ELF-1 (cell line): ENCODE data around the gene UTF1.
A peak's percentile ranks its signal among the peaks of the same experiment; 100 is the strongest.

Experiments used
- DNase-seq: peaks from one replicate; pipeline ENCODE4 v3.0.0-alpha.2; 2016; ENCODE audit warnings: low read depth, low spot score

Gene UTF1

GRCh38 chr10:133247681-133248333 is 17.8 kb downstream of the UTF1 start:
- no peak for DNase-seq

- no peak for DNase-seq
Observed at GRCh38 chr10:133248334-133248715, 18.3 kb downstream of the UTF1 start.

- DNase-seq: no peak
Observed at GRCh38 chr10:133249094-133249780, 19.2 kb downstream of the UTF1 start.

- DNase-seq: no peak
Observed at GRCh38 chr10:133249975-133250754, 20.1 kb downstream of the UTF1 start.

GRCh38 chr10:133251388-133252222 is 21.6 kb downstream of the UTF1 start:
- no peak for DNase-seq

- no peak for DNase-seq
Observed at GRCh38 chr10:133252223-133252552, 22.2 kb downstream of the UTF1 start.

- no peak for DNase-seq
Observed at GRCh38 chr10:133253361-133253955, 23.4 kb downstream of the UTF1 start.

- no peak for DNase-seq
Observed at GRCh38 chr10:133254421-133255120, 24.6 kb downstream of the UTF1 start.

GRCh38 chr10:133255323-133255722 is 25.3 kb downstream of the UTF1 start:
- DNase-seq: no peak

- DNase-seq: peak; percentile 60
Observed at GRCh38 chr10:133257489-133258065, 27.6 kb downstream of the UTF1 start.

- DNase-seq: no peak
Observed at GRCh38 chr10:133258066-133258817, 28.2 kb downstream of the UTF1 start.

- DNase-seq: no peak
Observed at GRCh38 chr10:133258818-133259601, 29.0 kb downstream of the UTF1 start.

GRCh38 chr10:133259602-133259989 is 29.6 kb downstream of the UTF1 start:
- DNase-seq: no peak

GRCh38 chr10:133260895-133261725 is 31.1 kb downstream of the UTF1 start:
- no peak for DNase-seq

GRCh38 chr10:133261726-133262325 is 31.8 kb downstream of the UTF1 start:
- DNase-seq: no peak

- DNase-seq: no peak
Observed at GRCh38 chr10:133262696-133263095, 32.7 kb downstream of the UTF1 start.

GRCh38 chr10:133263674-133264073 is 33.7 kb downstream of the UTF1 start:
- DNase-seq: no peak

GRCh38 chr10:133264461-133264860 is 34.4 kb downstream of the UTF1 start:
- no peak for DNase-seq
